NCI-H1694 (cell line): ENCODE results near the gene SNX3.
"Not testable (repeated sequence)": the region's sequence is repeated elsewhere in the genome, so short reads cannot be mapped to it uniquely, and the experiment has no call there.

ENCODE experiments used
- DNase-seq: peaks from one replicate; lab custom pipeline; 2025; lab: John Stamatoyannopoulos, UW

SNX3 gene

GRCh38 chr6:108260126-108260808 is 573 bp downstream of the SNX3 start:
- DNase-seq, result no peak

GRCh38 chr6:108254433-108255410 is 6.1 kb downstream of the SNX3 start:
- DNase-seq, result no peak

GRCh38 chr6:108253241-108253640 is 7.6 kb downstream of the SNX3 start:
- DNase-seq, result no peak

GRCh38 chr6:108252055-108252454 is 8.8 kb downstream of the SNX3 start:
- no peak for DNase-seq

- no peak for DNase-seq
Observed at GRCh38 chr6:108251252-108251651, 9.6 kb downstream of the SNX3 start.

GRCh38 chr6:108250240-108250866 is 10.5 kb downstream of the SNX3 start:
- DNase-seq, result no peak

- no peak for DNase-seq
Observed at GRCh38 chr6:108247965-108248536, 12.8 kb downstream of the SNX3 start.

- not testable (repeated sequence) for DNase-seq
Observed at GRCh38 chr6:108245095-108245494, 15.7 kb downstream of the SNX3 start.

- no peak for DNase-seq
Observed at GRCh38 chr6:108243836-108244235, 17.0 kb downstream of the SNX3 start.

- DNase-seq, result no peak
Observed at GRCh38 chr6:108242721-108243120, 18.1 kb downstream of the SNX3 start.

GRCh38 chr6:108242259-108242658 is 18.6 kb downstream of the SNX3 start:
- no peak for DNase-seq

GRCh38 chr6:108238322-108238721 is 22.5 kb downstream of the SNX3 start:
- no peak for DNase-seq

- DNase-seq, result no peak
Observed at GRCh38 chr6:108236791-108237190, 24.0 kb downstream of the SNX3 start.

GRCh38 chr6:108235127-108235526 is 25.7 kb downstream of the SNX3 start:
- no peak for DNase-seq

GRCh38 chr6:108228416-108228815 is 32.4 kb downstream of the SNX3 start:
- DNase-seq, result no peak

- DNase-seq, result no peak
Observed at GRCh38 chr6:108227290-108227689, 33.5 kb downstream of the SNX3 start.

- DNase-seq, result no peak
Observed at GRCh38 chr6:108222504-108222903, 38.3 kb downstream of the SNX3 start.

- no peak for DNase-seq
Observed at GRCh38 chr6:108222064-108222463, 38.8 kb downstream of the SNX3 start.

GRCh38 chr6:108211671-108212070 is 49.2 kb downstream of the SNX3 start:
- DNase-seq, result no peak

GRCh38 chr6:108210556-108210955 is 50.3 kb downstream of the SNX3 start:
- DNase-seq, result no peak

GRCh38 chr6:108209738-108210137 is 51.1 kb downstream of the SNX3 start:
- DNase-seq, result no peak

- DNase-seq, result no peak
Observed at GRCh38 chr6:108207013-108207412, 53.8 kb downstream of the SNX3 start.
